A549 (cell line): ENCODE results near the gene NYAP2. TPM values are rescaled to one million over a fixed set of nuclear protein-coding genes. Genes with fewer than 3 reads are reported as not detected.

Experiments
- ATAC-seq, 2 experiments: fragments of 200-7000 bp in 1 of 2; fragments of >200 bp in 1 of 2; cut with Nextera tagmentation in 1 of 2; cut with Tn5 transposase in 1 of 2; 3 replicates each; pipeline versions ENCODE4 v1.8.0 to v1.9.1; 2018 to 2020; ENCODE audit warnings: mild to moderate bottlenecking in 1 of 2, moderate library complexity in 1 of 2
- CTCF ChIA-PET: fragments of 300-600 bp; sonication (Branson Sonifier 250); formaldehyde crosslinking; extraction: SDS; loops from one replicate; lab custom pipeline; 2021; ENCODE audit warnings: antibody characterized with exemption, inconsistent platforms; lab: Yijun Ruan, JAX
- POLR2A ChIA-PET: fragments of 350-600 bp; formaldehyde crosslinking; extraction: SDS; loops from one replicate; lab custom pipeline; 2021; ENCODE audit warnings: antibody characterized with exemption, inconsistent platforms; lab: Yijun Ruan, JAX
- DNase-seq, 2 experiments: peaks; one replicate each; pipeline versions ENCODE4 v3.0.0 to v3.0.0-alpha.2; 2011 to 2016; ENCODE audit warnings: low read depth in 1 of 2, low spot score in 1 of 2
- FAIRE-seq: peaks from 2 replicates; lab custom pipeline; 2011; peaks lifted over from hg19 to GRCh38; lab: Jason Lieb, UNC
- H3K27ac ChIP-seq, 2 experiments: fragments of >200 bp; sonication (Bioruptor Twin); formaldehyde crosslinking; 3 replicates each; pipeline ENCODE4 v1.5.1; 2016 to 2017
- H3K4me1 ChIP-seq: fragments of >200 bp; sonication (Bioruptor Twin); formaldehyde crosslinking; 3 replicates; pipeline ENCODE4 v1.6.1; 2016
- H3K4me2 ChIP-seq: fragments of >200 bp; sonication (Bioruptor Twin); formaldehyde crosslinking; 3 replicates; pipeline ENCODE4 v1.6.1; 2016
- H3K4me3 ChIP-seq: fragments of >200 bp; sonication (Bioruptor Twin); formaldehyde crosslinking; 3 replicates; pipeline ENCODE4 v1.5.1; 2016
- H3K9me3 ChIP-seq: fragments of >200 bp; sonication (Bioruptor Twin); formaldehyde crosslinking; 3 replicates; pipeline ENCODE4 v1.6.1; 2016
- BHLHE40 ChIP-seq: IDR thresholded peaks from 2 replicates; pipeline ENCODE4 v1.6.1; 2012; ENCODE audit warnings: low read depth, low read length, inconsistent platforms
- CHD4 ChIP-seq: fragments of 200-600 bp; sonication (generic); IDR thresholded peaks from 2 replicates; pipeline ENCODE4 v1.6.1; 2016; ENCODE audit warnings: antibody characterized with exemption, mild to moderate bottlenecking, borderline replicate concordance
- ELK1 ChIP-seq: fragments of 150-350 bp; IDR thresholded peaks from 2 replicates; pipeline ENCODE4 v1.6.1; 2014; ENCODE audit warnings: low read depth, mild to moderate bottlenecking, low read length
- FOSL2 ChIP-seq, 2 experiments: fragments of 450-650 bp in 1 of 2; fragments of >200 bp in 1 of 2; sonication (Bioruptor Twin) in 1 of 2; formaldehyde crosslinking; IDR thresholded peaks; 2 replicates each; pipeline versions ENCODE4 v1.5.0 to v1.6.1; 2016 to 2020; ENCODE audit warnings: mild to moderate bottlenecking in 1 of 2, moderate library complexity in 1 of 2
- HDAC2 ChIP-seq: fragments of 200-600 bp; sonication (generic); IDR thresholded peaks from 2 replicates; pipeline ENCODE4 v1.6.1; 2016
- HES2 ChIP-seq: fragments of >200 bp; sonication (Bioruptor Twin); formaldehyde crosslinking; IDR thresholded peaks from 2 replicates; pipeline ENCODE4 v1.6.1; 2016
- JUNB ChIP-seq: fragments of >200 bp; sonication (Bioruptor Twin); formaldehyde crosslinking; IDR thresholded peaks from 2 replicates; pipeline ENCODE4 v1.6.1; 2016
- MAZ ChIP-seq: fragments of 150-350 bp; IDR thresholded peaks from 2 replicates; pipeline ENCODE4 v1.6.1; 2014; ENCODE audit warnings: antibody characterized with exemption, low read depth, low read length, borderline replicate concordance
- NR3C1 ChIP-seq: fragments of >200 bp; sonication (Bioruptor Twin); formaldehyde crosslinking; IDR thresholded peaks from 3 replicates; pipeline ENCODE4 v1.6.1; 2017
- RARB ChIP-seq: fragments of 250-450 bp; sonication (Bioruptor Pico); IDR thresholded peaks from 2 replicates; pipeline ENCODE4 v1.8.0; 2021; ENCODE audit warnings: mild to moderate bottlenecking, moderate library complexity
- RCOR1 ChIP-seq: fragments of 150-350 bp; IDR thresholded peaks from 2 replicates; pipeline ENCODE4 v1.6.1; 2014; ENCODE audit warnings: antibody characterized with exemption, low read length, low read depth
- REST ChIP-seq: fragments of 200-600 bp; sonication (generic); IDR thresholded peaks from 2 replicates; pipeline ENCODE4 v1.6.1; 2016; ENCODE audit warnings: antibody characterized with exemption, mild to moderate bottlenecking, moderate library complexity
- TP53 ChIP-seq: fragments of 250-450 bp; sonication (Bioruptor Pico); IDR thresholded peaks from 2 replicates; pipeline ENCODE4 v1.5.0; 2021; ENCODE audit warnings: mild to moderate bottlenecking, moderate library complexity
- ZC3H11A ChIP-seq: fragments of 450-650 bp; IDR thresholded peaks from 2 replicates; pipeline ENCODE4 v1.6.1; 2014; ENCODE audit warnings: antibody characterized with exemption, mild to moderate bottlenecking
- ZFP36 ChIP-seq: fragments of 450-650 bp; IDR thresholded peaks from 2 replicates; pipeline ENCODE4 v1.6.1; 2014; ENCODE audit warnings: borderline replicate concordance; ENCODE audit not compliant: partially characterized antibody
- ZNF302 ChIP-seq: fragments of 250-450 bp; sonication (Bioruptor Pico); IDR thresholded peaks from 2 replicates; pipeline ENCODE4 v1.9.0; 2021; ENCODE audit warnings: inconsistent platforms, mild to moderate bottlenecking, moderate library complexity
- WGBS: methylation state at CpG from one replicate; pipeline ENCODE4 v1.1.6; 2017; ENCODE audit errors: missing lambda C conversion rate; 5-methylcytosine and 5-hydroxymethylcytosine counted together
- polyA plus RNA-seq, 4 experiments: library from polyadenylated mRNA; depleted of rRNA in 3 of 4; stranded (reverse); fragments of >200 nt; fragmentation: RNase III in 1 of 4; extraction: RNeasy Plus Mini Kit Qiagen cat#74134 plus additional on column Dnase treatment in 1 of 4; gene quantifications; 2 replicates in 3 of 4; 3 replicates in 1 of 4; pipeline ENCODE4 v1.2.3, GENCODE V29; 2011 to 2017
- TF ChIP-seq, protein P1 (sequence below): IDR thresholded peaks from 2 replicates; pipeline ENCODE4 v1.6.1; 2012
- TF ChIP-seq, protein P2 (sequence below): fragments of >200 bp; sonication (Bioruptor Twin); formaldehyde crosslinking; IDR thresholded peaks from 3 replicates; pipeline ENCODE4 v1.6.1; 2016
- TF ChIP-seq, protein P3 (sequence below): IDR thresholded peaks from 2 replicates; pipeline ENCODE4 v1.6.1; 2012; ENCODE audit warnings: low read depth, borderline replicate concordance
- TF ChIP-seq, protein P4 (sequence below): fragments of 250-450 bp; sonication (Bioruptor Pico); IDR thresholded peaks from 2 replicates; pipeline ENCODE4 v1.5.0; 2020; ENCODE audit warnings: low read depth, mild to moderate bottlenecking, moderate library complexity

Gene NYAP2
- polyA plus RNA-seq, 2 of the 4 experiments (the other 2 are of a cell fraction): 0.01 TPM; not detected in 1

GRCh38 chr2:225614915-225615314 is 215.4 kb downstream of the NYAP2 start:
- no peak overlapping the region for H3K4me2 ChIP-seq
- POLR2A ChIA-PET: no interaction called here
- CTCF ChIA-PET: no interaction called here
- no peaks in the 10 kb centered on the region for H3K4me1 ChIP-seq
- WGBS: 44% methylated on average over 2 of the region's 2 CpGs
- FAIRE-seq (no peak), ATAC-seq (no peak), DNase-seq (no peak)
- no peak overlapping the region for H3K4me3 ChIP-seq
- no peak for TF ChIP-seq ZC3H11A
- no peak for TF ChIP-seq RCOR1
- no peak for TF ChIP-seq MAZ
- TF ChIP-seq, protein P1, sequence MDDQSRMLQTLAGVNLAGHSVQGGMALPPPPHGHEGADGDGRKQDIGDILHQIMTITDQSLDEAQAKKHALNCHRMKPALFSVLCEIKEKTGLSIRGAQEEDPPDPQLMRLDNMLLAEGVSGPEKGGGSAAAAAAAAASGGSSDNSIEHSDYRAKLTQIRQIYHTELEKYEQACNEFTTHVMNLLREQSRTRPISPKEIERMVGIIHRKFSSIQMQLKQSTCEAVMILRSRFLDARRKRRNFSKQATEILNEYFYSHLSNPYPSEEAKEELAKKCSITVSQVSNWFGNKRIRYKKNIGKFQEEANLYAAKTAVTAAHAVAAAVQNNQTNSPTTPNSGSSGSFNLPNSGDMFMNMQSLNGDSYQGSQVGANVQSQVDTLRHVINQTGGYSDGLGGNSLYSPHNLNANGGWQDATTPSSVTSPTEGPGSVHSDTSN: no peak
- no peak for TF ChIP-seq ELK1
- no peak for TF ChIP-seq REST
- no peak for TF ChIP-seq HES2
- no peak for TF ChIP-seq RARB
- TF ChIP-seq NR3C1: no peak
- TF ChIP-seq ZNF302 (CRISPR knock-in tag): no peak
- no peak for TF ChIP-seq ZFP36
- no peak for TF ChIP-seq CHD4
- TF ChIP-seq TP53 (CRISPR knock-in tag): no peak
- TF ChIP-seq, protein P2, sequence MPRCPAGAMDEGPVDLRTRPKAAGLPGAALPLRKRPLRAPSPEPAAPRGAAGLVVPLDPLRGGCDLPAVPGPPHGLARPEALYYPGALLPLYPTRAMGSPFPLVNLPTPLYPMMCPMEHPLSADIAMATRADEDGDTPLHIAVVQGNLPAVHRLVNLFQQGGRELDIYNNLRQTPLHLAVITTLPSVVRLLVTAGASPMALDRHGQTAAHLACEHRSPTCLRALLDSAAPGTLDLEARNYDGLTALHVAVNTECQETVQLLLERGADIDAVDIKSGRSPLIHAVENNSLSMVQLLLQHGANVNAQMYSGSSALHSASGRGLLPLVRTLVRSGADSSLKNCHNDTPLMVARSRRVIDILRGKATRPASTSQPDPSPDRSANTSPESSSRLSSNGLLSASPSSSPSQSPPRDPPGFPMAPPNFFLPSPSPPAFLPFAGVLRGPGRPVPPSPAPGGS: no peak
- TF ChIP-seq, protein P3, sequence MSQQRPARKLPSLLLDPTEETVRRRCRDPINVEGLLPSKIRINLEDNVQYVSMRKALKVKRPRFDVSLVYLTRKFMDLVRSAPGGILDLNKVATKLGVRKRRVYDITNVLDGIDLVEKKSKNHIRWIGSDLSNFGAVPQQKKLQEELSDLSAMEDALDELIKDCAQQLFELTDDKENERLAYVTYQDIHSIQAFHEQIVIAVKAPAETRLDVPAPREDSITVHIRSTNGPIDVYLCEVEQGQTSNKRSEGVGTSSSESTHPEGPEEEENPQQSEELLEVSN: no peak
- TF ChIP-seq, protein P4, sequence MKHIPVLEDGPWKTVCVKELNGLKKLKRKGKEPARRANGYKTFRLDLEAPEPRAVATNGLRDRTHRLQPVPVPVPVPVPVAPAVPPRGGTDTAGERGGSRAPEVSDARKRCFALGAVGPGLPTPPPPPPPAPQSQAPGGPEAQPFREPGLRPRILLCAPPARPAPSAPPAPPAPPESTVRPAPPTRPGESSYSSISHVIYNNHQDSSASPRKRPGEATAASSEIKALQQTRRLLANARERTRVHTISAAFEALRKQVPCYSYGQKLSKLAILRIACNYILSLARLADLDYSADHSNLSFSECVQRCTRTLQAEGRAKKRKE (CRISPR knock-in tag): no peak
- no peak for TF ChIP-seq BHLHE40
- TF ChIP-seq FOSL2 (IDR thresholded peaks at IDR 0.05): no peak
- TF ChIP-seq FOSL2 (CRISPR knock-in tag; IDR thresholded peaks at IDR 0.05): no peak
- no peak for TF ChIP-seq JUNB
- TF ChIP-seq HDAC2: no peak
- no peaks in the 10 kb centered on the region for H3K9me3 ChIP-seq
- no peak overlapping the region for H3K27ac ChIP-seq
